Kidney (tissue), 14 donors: ENCODE measurements around the gene IL17C. TPM values are rescaled to one million over a fixed set of nuclear protein-coding genes. Genes with fewer than 3 reads are reported as not detected.

Source experiments
- DNase-seq, 5 donors: peaks; one replicate each; pipeline ENCODE4 v3.0.0-alpha.2; 2013 to 2020
- FAIRE-seq: peaks from 2 replicates; lab custom pipeline; 2012; peaks lifted over from hg19 to GRCh38; lab: Jason Lieb, UNC
- H3K27ac ChIP-seq, 2 donors: one replicate each; pipeline ENCODE4 v1.7.0; 2013; ENCODE audit warnings: low read depth in 2 of 2, low read length in 2 of 2, inconsistent platforms in 1 of 2
- H3K27me3 ChIP-seq: one replicate; pipeline ENCODE4 v1.7.1; 2013; ENCODE audit warnings: low read length, inconsistent platforms; ENCODE audit not compliant: control insufficient read depth, insufficient read depth
- H3K36me3 ChIP-seq, 3 donors: one replicate each; pipeline versions ENCODE4 v1.7.0 to v1.7.1; 2013; ENCODE audit warnings: low read length in 3 of 3, control low read depth in 1 of 3, inconsistent platforms in 1 of 3; ENCODE audit not compliant: insufficient read depth in 3 of 3, control insufficient read depth in 2 of 3
- H3K4me1 ChIP-seq, 3 donors: one replicate each; pipeline versions ENCODE4 v1.7.0 to v1.7.1; 2013; ENCODE audit warnings: low read length in 3 of 3, inconsistent platforms in 1 of 3, low read depth in 1 of 3; ENCODE audit not compliant: control insufficient read depth in 2 of 3, insufficient read depth in 2 of 3
- H3K4me3 ChIP-seq, 3 donors: one replicate each; pipeline versions ENCODE4 v1.7.0 to v1.8.1; 2013; ENCODE audit warnings: low read length in 3 of 3, control low read depth in 1 of 3, inconsistent platforms in 1 of 3
- H3K9ac ChIP-seq, 3 donors: one replicate each; pipeline versions ENCODE4 v1.7.0 to v1.7.1; 2013; ENCODE audit warnings: low read length in 3 of 3, control low read depth in 1 of 3, inconsistent platforms in 1 of 3
- H3K9me3 ChIP-seq, 3 donors: one replicate each; pipeline versions ENCODE4 v1.7.0 to v1.7.1; 2013; ENCODE audit warnings: low read length in 3 of 3, control low read depth in 1 of 3, inconsistent platforms in 1 of 3; ENCODE audit not compliant: control insufficient read depth in 2 of 3, insufficient read depth in 1 of 3
- CTCF ChIP-seq: IDR thresholded peaks from 3 replicates; pipeline ENCODE4 v1.5.1; 2012; ENCODE audit warnings: mild to moderate bottlenecking, moderate library complexity, borderline replicate concordance; ENCODE audit not compliant: insufficient read depth; ENCODE audit errors: extremely low read depth
- intact Hi-C: fragments of 100-400 bp; cut with DNase I; formaldehyde crosslinking; loops from one replicate; pipeline ENCODE4 v1.11.1; 2022
- polyA plus RNA-seq: library from polyadenylated mRNA; stranded (reverse); fragments of 350-450 nt; fragmentation: Illumina TruSeq; extraction: RNeasy Lipid Tissue Mini Kit (QIAGEN cat#74804); gene quantifications from one replicate; pipeline ENCODE4 v1.2.3, GENCODE V29; 2014; ENCODE audit warnings: low read depth, low replicate concordance; ENCODE audit not compliant: insufficient read depth
- total RNA-seq: library from RNA; stranded (reverse); fragmentation: NEBNext Ultra II Directional; extraction: Animal tissue kit (Norgen Biotek cat#: 25700); gene quantifications from one replicate; pipeline ENCODE4 v1.2.1, GENCODE V29; 2021
- donor health status: control.
- donor health status: control.
- donor health status: control.
- donor health status: control.
- donor health status: control.
- donor health status: DM: yes; HTN: yes; CAD: no.
- donor health status: Normal renal cell carcinoma (clear cell type).

The IL17C gene
- total and polyA plus RNA-seq, 2 donors from 2014 or later, result not detected

- no peak overlapping the region for H3K27ac ChIP-seq
Observed at GRCh38 chr16:88600539-88600896, 37.9 kb upstream of the IL17C start.

DNA sequence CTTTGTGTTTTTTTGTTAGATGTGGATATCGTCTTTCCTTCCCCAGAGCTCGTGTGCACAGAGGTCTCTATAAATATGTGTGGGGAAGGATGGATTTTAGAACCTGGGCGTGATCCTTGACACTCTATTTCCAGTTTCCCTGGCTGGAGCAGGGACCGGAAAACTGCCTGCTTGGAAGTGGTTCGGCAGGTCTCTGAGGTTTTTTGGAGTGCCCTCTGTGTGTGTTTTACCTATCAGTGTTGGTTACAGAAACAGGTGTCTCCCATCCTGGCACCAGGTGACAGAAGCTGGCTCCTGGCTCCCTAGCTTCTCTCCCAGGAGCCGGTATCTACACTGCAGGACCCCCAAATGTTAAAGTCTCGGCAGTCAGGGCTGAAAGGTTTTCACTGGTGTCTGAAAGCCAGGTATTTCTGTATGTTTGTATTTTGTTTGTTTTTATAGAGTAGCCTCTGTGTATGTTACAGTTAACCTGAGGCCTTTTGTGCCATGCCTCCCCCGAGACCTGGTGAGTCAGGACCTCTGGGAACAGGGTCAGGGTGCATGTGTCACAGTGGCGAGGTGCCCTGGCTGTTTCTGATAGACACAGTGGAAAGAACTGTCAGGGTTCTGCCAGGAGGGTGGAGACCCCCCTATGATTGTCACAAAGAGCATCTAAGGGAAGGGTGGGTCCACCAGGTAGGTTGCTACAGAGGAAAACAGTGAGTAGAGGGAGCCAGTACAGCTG is 36.9 kb upstream of the IL17C start:
- H3K9ac ChIP-seq, result no peak overlapping the region
- H3K27me3 ChIP-seq, result no peaks in the 10 kb centered on the region
- TF ChIP-seq CTCF, result no peak
- FAIRE-seq, result no peak
- H3K4me3 ChIP-seq, result no peak overlapping the region
- no peak for DNase-seq
- H3K36me3 ChIP-seq, result peaks cover 3 to 29% (median 26%) of the 10 kb centered on the region in 3 donors
- intact Hi-C loops, result no loop called here
- peaks cover 0 to 3% (median 0%) of the 10 kb centered on the region in 3 donors for H3K4me1 ChIP-seq
- H3K27ac ChIP-seq, result no peak overlapping the region
- H3K9me3 ChIP-seq, result no peaks in the 10 kb centered on the region

More at GRCh38 chr16:88600539-88600896, 37.9 kb upstream of the IL17C start:
- H3K9ac ChIP-seq, result no peak overlapping the region
- H3K27me3 ChIP-seq, result no peaks in the 10 kb centered on the region
- H3K9me3 ChIP-seq, result no peaks in the 10 kb centered on the region
- H3K4me1 ChIP-seq, result peaks cover 0 to 3% (median 0%) of the 10 kb centered on the region in 3 donors
- no peak for DNase-seq
- H3K36me3 ChIP-seq, result peaks cover 3 to 22% (median 20%) of the 10 kb centered on the region in 3 donors
- TF ChIP-seq CTCF, result no peak
- intact Hi-C loops, result no loop called here
- H3K4me3 ChIP-seq, result no peak overlapping the region
- FAIRE-seq, result no peak

GRCh38 chr16:88602091-88602490 is 36.3 kb upstream of the IL17C start:
- FAIRE-seq (no peak), DNase-seq (no peak)
- H3K4me1 ChIP-seq, result peaks cover 0 to 3% (median 0%) of the 10 kb centered on the region in 3 donors
- intact Hi-C loops, result no loop called here
- TF ChIP-seq CTCF, result no peak
- no peak overlapping the region for H3K9ac ChIP-seq
- no peak overlapping the region for H3K4me3 ChIP-seq
- no peak overlapping the region for H3K27ac ChIP-seq
- H3K27me3 ChIP-seq, result no peaks in the 10 kb centered on the region
- H3K36me3 ChIP-seq, result peaks cover 3 to 30% (median 29%) of the 10 kb centered on the region in 3 donors
- H3K9me3 ChIP-seq, result no peaks in the 10 kb centered on the region
